22Rv1 (cell line): ENCODE measurements around the gene RPL3.

ENCODE experiments used
- CTCF ChIP-seq: fragments of 450-650 bp; IDR thresholded peaks from 2 replicates; pipeline ENCODE4 v1.5.1; 2017; ENCODE audit warnings: mild to moderate bottlenecking
- ZFX ChIP-seq: fragments of 450-650 bp; IDR thresholded peaks from 2 replicates; pipeline ENCODE4 v1.6.1; 2017; ENCODE audit warnings: antibody characterized with exemption, borderline replicate concordance

- no peak for TF ChIP-seq CTCF
- no peak for TF ChIP-seq ZFX
Measured at GRCh38 chr22:39294571-39295468, 24.6 kb downstream of the RPL3 start.
